Measurements from ENCODE around the gene BRSK2. TPM values are rescaled to one million over a fixed set of nuclear protein-coding genes. Genes with fewer than 3 reads are reported as not detected.

Gene BRSK2
- total RNA-seq, 1 donor from 2014 or later: 1.7 TPM

Other genes with a start within 250 kb of the BRSK2 start
- gene MUC5AC, start 232.0 kb upstream of the BRSK2 start, total RNA-seq: not detected
- gene MUC5B, start 166.9 kb upstream of the BRSK2 start, total RNA-seq: not detected
- gene TOLLIP, start 80.3 kb upstream of the BRSK2 start, total RNA-seq: 122 TPM
- 61.5 TPM for gene MOB2, start 96.8 kb downstream of the BRSK2 start, total RNA-seq
- 6.0 TPM for gene DUSP8, start 182.3 kb downstream of the BRSK2 start, total RNA-seq
- gene KRTAP5-1, start 195.3 kb downstream of the BRSK2 start, total RNA-seq: not detected
- gene KRTAP5-2, start 208.4 kb downstream of the BRSK2 start, total RNA-seq: not detected
- gene KRTAP5-3, start 218.5 kb downstream of the BRSK2 start, total RNA-seq: not detected
- gene KRTAP5-4, start 232.2 kb downstream of the BRSK2 start, total RNA-seq: not detected
- gene KRTAP5-5, start 239.8 kb downstream of the BRSK2 start, total RNA-seq: not detected

Data from ureter (tissue), 1 donor.